ENCODE data around the gene ELOVL1.
"Not testable (repeated sequence)": the region's sequence is repeated elsewhere in the genome, so short reads cannot be mapped to it uniquely, and the experiment has no call there.

Gene ELOVL1

GRCh38 chr1:43379476-43379875, 11.7 kb upstream of the ELOVL1 start:
- DNase-seq, result no peak

- no peak for DNase-seq
These were observed 10.0 kb upstream of the ELOVL1 start for GRCh38 chr1:43377831-43378230.

- no peak for DNase-seq
These were observed 9.0 kb upstream of the ELOVL1 start for GRCh38 chr1:43376723-43377235.

- DNase-seq, result no peak
These were observed 5.5 kb upstream of the ELOVL1 start for GRCh38 chr1:43373066-43373940.

GRCh38 chr1:43372172-43372571, 4.4 kb upstream of the ELOVL1 start:
- DNase-seq, result no peak

- no peak for DNase-seq
These were observed 2.8 kb upstream of the ELOVL1 start for GRCh38 chr1:43370564-43370963.

GRCh38 chr1:43369779-43370178, 2.0 kb upstream of the ELOVL1 start:
- not testable (repeated sequence) for DNase-seq

- no peak for DNase-seq
These were observed 822 bp upstream of the ELOVL1 start for GRCh38 chr1:43368646-43369020.

GRCh38 chr1:43367026-43367903, 546 bp downstream of the ELOVL1 start:
- DNase-seq, result peak; percentile 27 to 41

GRCh38 chr1:43366601-43367025, 1.2 kb downstream of the ELOVL1 start:
- DNase-seq, result no peak

- DNase-seq, result no peak
These were observed 1.6 kb downstream of the ELOVL1 start for GRCh38 chr1:43366179-43366578.

GRCh38 chr1:43365678-43366077, 2.1 kb downstream of the ELOVL1 start:
- DNase-seq, result no peak

- DNase-seq, result no peak
These were observed 3.8 kb downstream of the ELOVL1 start for GRCh38 chr1:43363935-43364525.

- DNase-seq, result no peak
These were observed 4.4 kb downstream of the ELOVL1 start for GRCh38 chr1:43363283-43363934.

GRCh38 chr1:43360616-43361015, 7.2 kb downstream of the ELOVL1 start:
- no peak for DNase-seq

- DNase-seq, result no peak
These were observed 8.1 kb downstream of the ELOVL1 start for GRCh38 chr1:43359696-43360095.

- DNase-seq, result peak; percentile 96 to 97
These were observed 8.8 kb downstream of the ELOVL1 start, which contains the start of gene CDC20 for GRCh38 chr1:43358746-43359693. CDC20 (plus strand) TSS chr1:43358981; CDS start chr1:43359216, 235 bp downstream.

- no peak for DNase-seq
These were observed 9.6 kb downstream of the ELOVL1 start for GRCh38 chr1:43358121-43358745.

- no peak for DNase-seq
These were observed 10.6 kb downstream of the ELOVL1 start for GRCh38 chr1:43357251-43357650.

- no peak for DNase-seq
These were observed 12.9 kb downstream of the ELOVL1 start for GRCh38 chr1:43354936-43355335.

GRCh38 chr1:43354471-43354870, 13.3 kb downstream of the ELOVL1 start:
- DNase-seq, result no peak
